Hematopoietic multipotent progenitor cell (in vitro differentiated cells): ENCODE measurements around the gene TRMT61A. TPM values are rescaled to one million over a fixed set of nuclear protein-coding genes. Genes with fewer than 3 reads are reported as not detected.

Experiments used
- DNase-seq, 3 donors: peaks; one replicate each; pipeline ENCODE4 v3.0.0-alpha.2; 2011 to 2015; ENCODE audit warnings: low read depth in 2 of 3, low spot score in 2 of 3
- total RNA-seq: library from RNA; depleted of rRNA; stranded (reverse); fragments of >200 nt; gene quantifications from one replicate; pipeline ENCODE4 v1.2.3, GENCODE V29; 2012

Gene TRMT61A
- 15.3 TPM for total RNA-seq

GRCh38 chr14:103528587-103529382 lies at the start of gene TRMT61A:
TSS of gene TRMT61A (plus strand) at chr14:103529196. CDS start at chr14:103529979, 783 bp downstream.
- peak; percentile 63 to 67 (median 63) for DNase-seq

DNA sequence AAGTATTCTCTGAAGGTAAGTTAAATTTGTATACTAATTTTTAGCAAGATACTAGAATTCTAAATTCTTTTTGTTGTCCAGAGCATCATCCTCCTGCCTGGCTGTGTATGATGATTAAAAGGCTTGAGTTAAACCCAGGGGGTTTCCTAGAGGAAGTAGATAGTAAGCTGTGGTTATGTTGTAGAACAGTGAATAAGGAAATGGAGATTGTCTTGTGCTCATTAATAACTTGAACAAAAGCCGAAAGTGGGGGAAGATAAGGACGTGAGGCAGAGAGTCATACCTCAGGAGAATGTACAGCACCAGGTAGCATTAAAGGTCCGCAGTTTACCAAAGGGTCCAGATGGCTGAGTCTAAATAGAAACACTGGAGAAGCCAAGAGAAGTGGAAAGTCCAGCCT lies 48.4 kb upstream of the TRMT61A start:
- peak in 2 of 3 donors; percentile 59 to 70 for DNase-seq

GRCh38 chr14:103483600-103483999 lies 45.4 kb upstream of the TRMT61A start:
- no peak for DNase-seq

- no peak for DNase-seq
Observed at GRCh38 chr14:103485504-103485903, 43.5 kb upstream of the TRMT61A start.

DNA sequence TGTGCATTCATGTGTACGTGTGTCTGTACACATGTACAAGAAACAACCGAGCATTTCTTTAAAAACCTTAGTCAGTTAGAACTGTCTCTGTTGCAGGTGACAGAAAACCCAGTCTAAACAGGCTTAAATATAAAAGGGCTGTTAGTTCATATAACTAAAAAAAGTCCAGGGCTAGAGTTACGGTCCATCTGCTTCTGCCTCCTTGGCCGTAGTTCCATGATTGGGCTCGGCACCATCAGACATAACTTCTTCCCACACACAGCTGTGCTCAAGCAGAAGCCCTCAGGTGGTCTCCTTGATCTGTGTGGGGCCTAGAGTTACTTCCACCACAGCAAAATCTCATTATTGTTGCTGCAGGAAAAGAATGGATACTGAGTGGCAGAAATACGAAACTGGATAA lies 40.9 kb upstream of the TRMT61A start:
- no peak for DNase-seq

DNA sequence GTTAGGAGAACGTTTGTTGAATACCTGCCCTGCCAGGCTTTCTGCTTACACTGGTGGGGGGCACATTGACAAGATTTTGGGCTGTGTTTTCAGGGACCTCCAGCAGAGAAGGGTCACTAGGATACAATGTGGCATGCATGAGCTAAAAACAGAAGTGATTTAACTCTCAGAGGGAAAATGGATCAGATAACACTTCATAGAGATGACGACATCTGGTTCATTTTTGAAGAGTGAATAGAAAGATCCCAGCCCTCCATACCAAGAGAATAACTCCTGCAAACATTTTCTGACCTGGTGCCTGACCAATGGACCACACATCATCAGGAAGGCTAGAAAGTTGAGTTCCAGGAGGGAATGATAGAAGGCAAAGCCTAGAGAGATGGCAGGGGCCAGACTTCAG lies 40.0 kb upstream of the TRMT61A start:
- no peak for DNase-seq

DNA sequence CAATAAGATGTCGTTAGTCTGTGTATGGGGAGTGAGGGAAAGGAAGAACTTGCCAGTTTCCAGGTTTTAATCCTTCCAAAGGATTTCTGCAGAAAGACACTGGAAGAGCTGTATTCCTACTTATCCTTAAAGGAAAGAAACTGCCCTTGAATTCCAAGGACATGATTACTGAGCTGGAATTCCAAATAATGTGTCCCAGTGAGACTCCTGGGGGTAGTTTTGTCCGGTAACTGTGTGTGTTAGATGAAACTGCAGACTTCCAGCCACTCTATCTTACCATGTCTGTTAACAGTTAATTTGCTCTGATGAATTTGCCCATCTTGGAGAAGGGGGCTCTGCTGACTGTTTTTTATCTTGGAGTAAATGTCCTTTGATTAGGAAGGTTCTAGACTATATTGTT lies 39.4 kb upstream of the TRMT61A start:
- DNase-seq: no peak

GRCh38 chr14:103491691-103492090 lies 37.3 kb upstream of the TRMT61A start:
- DNase-seq: no peak

- no peak for DNase-seq
Observed at GRCh38 chr14:103492156-103492925, 36.7 kb upstream of the TRMT61A start.

GRCh38 chr14:103495854-103496253 lies 33.1 kb upstream of the TRMT61A start:
- DNase-seq: no peak

GRCh38 chr14:103496776-103497175 lies 32.2 kb upstream of the TRMT61A start:
- DNase-seq: no peak

DNA sequence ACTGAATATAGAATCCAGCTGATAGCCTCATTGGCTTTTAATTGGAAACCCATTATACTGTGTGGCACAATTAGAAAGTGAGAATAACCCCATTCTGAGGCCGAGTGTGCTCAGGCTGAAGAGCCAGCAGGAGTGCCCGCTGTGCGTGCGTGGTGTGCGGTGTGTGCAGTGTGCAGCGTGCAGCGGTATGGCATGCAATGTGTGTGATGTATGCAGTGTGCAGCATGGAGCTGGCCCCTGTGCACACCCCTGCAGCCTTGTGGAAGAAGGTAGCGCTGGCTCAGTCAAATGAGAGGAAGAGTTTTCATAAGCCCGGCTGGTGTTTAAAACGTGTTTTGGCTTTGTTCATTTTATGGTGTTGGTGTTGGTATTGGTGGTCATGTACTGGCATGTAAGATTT lies 29.3 kb upstream of the TRMT61A start:
- no peak for DNase-seq

DNA sequence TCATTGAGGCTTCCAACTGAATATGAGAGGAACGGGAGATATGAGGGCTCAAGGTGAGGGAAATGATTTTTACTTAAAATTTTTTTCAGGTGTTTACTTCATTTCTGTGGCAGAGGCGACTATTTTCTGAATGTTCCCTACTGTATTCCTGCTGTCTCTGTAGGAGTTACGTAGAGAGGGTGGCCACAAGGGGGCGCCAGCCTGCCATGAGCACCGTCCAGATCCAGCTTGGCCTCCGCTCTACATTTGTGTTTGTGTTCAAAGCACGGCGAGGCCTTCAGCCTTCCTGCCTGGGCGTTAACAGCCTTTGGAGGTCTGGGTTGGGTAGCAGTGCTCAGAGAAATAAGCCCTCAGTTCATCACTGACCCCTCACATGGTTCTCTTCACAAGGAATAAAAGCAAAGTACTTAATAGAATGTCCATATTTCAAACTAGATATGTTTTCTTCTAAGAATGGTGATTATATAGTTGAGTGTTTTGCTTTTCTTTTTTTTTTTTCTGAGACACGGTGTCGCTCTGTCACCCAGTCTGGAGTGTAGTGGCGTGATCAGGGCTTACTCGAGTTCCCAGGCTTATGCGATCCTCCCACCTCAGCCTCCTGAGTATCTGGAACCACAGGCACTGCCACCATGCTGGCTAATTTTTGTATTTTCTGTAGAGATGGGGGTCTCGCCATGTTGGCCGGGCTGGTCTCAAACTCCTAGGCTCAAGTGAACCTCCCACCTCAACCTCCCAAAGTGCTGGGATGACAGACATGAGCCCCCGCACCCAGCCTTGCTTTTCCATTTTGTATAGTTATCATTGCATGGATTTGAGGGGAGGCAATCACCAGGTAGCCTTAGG lies 28.6 kb upstream of the TRMT61A start:
- DNase-seq: peak in 2 of 3 donors; percentile 69 to 85

GRCh38 chr14:103501041-103501870 lies 27.7 kb upstream of the TRMT61A start:
- DNase-seq: no peak

GRCh38 chr14:103501921-103502669 lies 26.9 kb upstream of the TRMT61A start:
- no peak for DNase-seq

DNA sequence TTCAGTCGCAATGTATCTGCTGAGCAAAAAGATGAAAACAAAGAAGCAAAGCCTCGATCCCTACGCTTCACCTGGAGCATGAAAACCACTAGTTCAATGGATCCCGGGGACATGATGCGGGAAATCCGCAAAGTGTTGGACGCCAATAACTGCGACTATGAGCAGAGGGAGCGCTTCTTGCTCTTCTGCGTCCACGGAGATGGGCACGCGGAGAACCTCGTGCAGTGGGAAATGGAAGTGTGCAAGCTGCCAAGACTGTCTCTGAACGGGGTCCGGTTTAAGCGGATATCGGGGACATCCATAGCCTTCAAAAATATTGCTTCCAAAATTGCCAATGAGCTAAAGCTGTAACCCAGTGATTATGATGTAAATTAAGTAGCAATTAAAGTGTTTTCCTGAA lies 26.1 kb upstream of the TRMT61A start:
- no peak for DNase-seq

- DNase-seq: no peak
Observed at GRCh38 chr14:103503296-103503695, 25.7 kb upstream of the TRMT61A start.

GRCh38 chr14:103504991-103505565 lies 23.9 kb upstream of the TRMT61A start:
- DNase-seq: no peak

- no peak for DNase-seq
Observed at GRCh38 chr14:103507751-103508150, 21.2 kb upstream of the TRMT61A start.
